Large intestine (tissue), 3 donors: ENCODE data around the gene MEGF6. TPM values are rescaled to one million over a fixed set of nuclear protein-coding genes. Genes with fewer than 3 reads are reported as not detected.

Experiments
- DNase-seq, 2 donors: peaks; one replicate each; pipeline versions ENCODE4 v3.0.0 to v3.0.0-alpha.2; 2013
- H3K27ac ChIP-seq: one replicate; pipeline ENCODE4 v1.5.1; 2013; ENCODE audit warnings: low read length
- H3K27me3 ChIP-seq: 2 replicates; pipeline ENCODE4 v1.6.1; 2013; ENCODE audit warnings: low read length; ENCODE audit not compliant: control insufficient read depth, insufficient read depth
- H3K36me3 ChIP-seq: 2 replicates; pipeline ENCODE4 v1.6.1; 2013; ENCODE audit warnings: low read length; ENCODE audit not compliant: control insufficient read depth, insufficient read depth
- H3K4me1 ChIP-seq: one replicate; pipeline ENCODE4 v1.6.1; 2013; ENCODE audit warnings: low read length; ENCODE audit not compliant: control insufficient read depth, insufficient read depth
- H3K4me3 ChIP-seq: one replicate; pipeline ENCODE4 v1.5.1; 2013; ENCODE audit warnings: low read length
- H3K9me3 ChIP-seq: one replicate; pipeline ENCODE4 v1.6.1; 2013; ENCODE audit warnings: mild to moderate bottlenecking, low read depth, low read length, moderate library complexity; ENCODE audit not compliant: control insufficient read depth
- WGBS: methylation state at CpG from one replicate; pipeline ENCODE4 v1.1.5; 2013; ENCODE audit warnings: low lambda C conversion rate; ENCODE audit not compliant: insufficient coverage; 5-methylcytosine and 5-hydroxymethylcytosine counted together
- polyA plus RNA-seq: library from polyadenylated mRNA; unstranded; fragments of 120-200 nt; gene quantifications from one replicate; pipeline ENCODE4 v1.2.1, GENCODE V29; 2013

Gene MEGF6
- polyA plus RNA-seq, 1 donor, result 13.8 TPM

GRCh38 chr1:3501856-3502640, 109.3 kb downstream of the MEGF6 start:
- DNase-seq, result peak; percentile 56 to 59
- Histone ChIP-seq H3K36me3 (no peaks in the 10 kb centered on the region), H3K9me3 (peaks cover 5% of the 10 kb centered on the region), H3K4me3 (no peak overlapping the region), H3K27me3 (no peaks in the 10 kb centered on the region), H3K4me1 (no peaks in the 10 kb centered on the region), H3K27ac (no peak overlapping the region)
- no CpG with 5 or more reads among the region's 26 CpGs for WGBS

GRCh38 chr1:3501437-3501836, 109.9 kb downstream of the MEGF6 start:
- no CpG with 5 or more reads among the region's 17 CpGs for WGBS

GRCh38 chr1:3500265-3500835, 111.0 kb downstream of the MEGF6 start:
- H3K27ac ChIP-seq, result no peak overlapping the region
- H3K36me3 ChIP-seq, result no peaks in the 10 kb centered on the region
- DNase-seq, result no peak
- H3K4me1 ChIP-seq, result no peaks in the 10 kb centered on the region
- peaks cover 5% of the 10 kb centered on the region for H3K9me3 ChIP-seq
- no peaks in the 10 kb centered on the region for H3K27me3 ChIP-seq
- no peak overlapping the region for H3K4me3 ChIP-seq
- no CpG with 5 or more reads among the region's 32 CpGs for WGBS

More at GRCh38 chr1:3501437-3501836, 109.9 kb downstream of the MEGF6 start:
- no peaks in the 10 kb centered on the region for H3K36me3 ChIP-seq
- H3K9me3 ChIP-seq, result peaks cover 5% of the 10 kb centered on the region
- no peaks in the 10 kb centered on the region for H3K4me1 ChIP-seq
- H3K27ac ChIP-seq, result no peak overlapping the region
- no peaks in the 10 kb centered on the region for H3K27me3 ChIP-seq
- no peak for DNase-seq
- H3K4me3 ChIP-seq, result no peak overlapping the region

- Histone ChIP-seq H3K27me3 (no peaks in the 10 kb centered on the region), H3K27ac (no peak overlapping the region), H3K36me3 (no peaks in the 10 kb centered on the region), H3K4me3 (no peak overlapping the region), H3K4me1 (no peaks in the 10 kb centered on the region), H3K9me3 (peaks cover 5% of the 10 kb centered on the region)
- no CpG with 5 or more reads among the region's 22 CpGs for WGBS
- DNase-seq, result no peak
These were observed 111.7 kb downstream of the MEGF6 start for GRCh38 chr1:3499611-3500010.

GRCh38 chr1:3498986-3499385, 112.3 kb downstream of the MEGF6 start:
- Histone ChIP-seq H3K9me3 (peaks cover 5% of the 10 kb centered on the region), H3K27me3 (no peaks in the 10 kb centered on the region), H3K4me1 (no peaks in the 10 kb centered on the region), H3K4me3 (no peak overlapping the region), H3K27ac (no peak overlapping the region), H3K36me3 (no peaks in the 10 kb centered on the region)
- WGBS, result no CpG with 5 or more reads among the region's 8 CpGs
- DNase-seq, result no peak

GRCh38 chr1:3498246-3498930, 112.9 kb downstream of the MEGF6 start:
- WGBS, result no CpG with 5 or more reads among the region's 26 CpGs

GRCh38 chr1:3497521-3497920, 113.8 kb downstream of the MEGF6 start:
- H3K27ac ChIP-seq, result no peak overlapping the region
- H3K27me3 ChIP-seq, result no peaks in the 10 kb centered on the region
- DNase-seq, result no peak
- H3K4me3 ChIP-seq, result no peak overlapping the region
- no CpG with 5 or more reads among the region's 19 CpGs for WGBS
- no peaks in the 10 kb centered on the region for H3K36me3 ChIP-seq
- H3K4me1 ChIP-seq, result no peaks in the 10 kb centered on the region
- H3K9me3 ChIP-seq, result peaks cover 5% of the 10 kb centered on the region

More at GRCh38 chr1:3498246-3498930, 112.9 kb downstream of the MEGF6 start:
- peaks cover 5% of the 10 kb centered on the region for H3K9me3 ChIP-seq
- no peaks in the 10 kb centered on the region for H3K36me3 ChIP-seq
- H3K4me1 ChIP-seq, result no peaks in the 10 kb centered on the region
- H3K27me3 ChIP-seq, result no peaks in the 10 kb centered on the region
- no peak overlapping the region for H3K27ac ChIP-seq
- H3K4me3 ChIP-seq, result no peak overlapping the region
- no peak for DNase-seq

GRCh38 chr1:3496916-3497315, 114.4 kb downstream of the MEGF6 start:
- WGBS, result no CpG with 5 or more reads among the region's 20 CpGs
- Histone ChIP-seq H3K9me3 (peaks cover 2% of the 10 kb centered on the region), H3K27me3 (no peaks in the 10 kb centered on the region), H3K27ac (no peak overlapping the region), H3K36me3 (no peaks in the 10 kb centered on the region), H3K4me3 (no peak overlapping the region), H3K4me1 (no peaks in the 10 kb centered on the region)
- no peak for DNase-seq

- H3K9me3 ChIP-seq, result no peaks in the 10 kb centered on the region
- no peak for DNase-seq
- no peak overlapping the region for H3K4me3 ChIP-seq
- no peaks in the 10 kb centered on the region for H3K27me3 ChIP-seq
- no CpG with 5 or more reads among the region's 36 CpGs for WGBS
- H3K4me1 ChIP-seq, result peaks cover 1% of the 10 kb centered on the region
- H3K27ac ChIP-seq, result no peak overlapping the region
- no peaks in the 10 kb centered on the region for H3K36me3 ChIP-seq
These were observed 115.2 kb downstream of the MEGF6 start for GRCh38 chr1:3495776-3496745.
